IMR-90 (cell line): ENCODE measurements around the gene IGSF3. TPM values are rescaled to one million over a fixed set of nuclear protein-coding genes. Genes with fewer than 3 reads are reported as not detected.
"Not testable (repeated sequence)": the region's sequence is repeated elsewhere in the genome, so short reads cannot be mapped to it uniquely, and the experiment has no call there.

Source experiments
- ATAC-seq: fragments of 200-7000 bp; cut with Tn5 transposase; 2 replicates; pipeline ENCODE4 v1.9.1; 2020; ENCODE audit warnings: low read depth, mild to moderate bottlenecking, moderate library complexity
- BruUV-seq: library from RNA; stranded (reverse); fragments of 400-500 nt; replicated peaks from 2 replicates; lab custom pipeline; 2021; lab: Mats Ljungman, UMichigan
- CTCF ChIA-PET: fragments of 300-600 bp; formaldehyde crosslinking; extraction: SDS; loops from one replicate; lab custom pipeline; 2021; ENCODE audit warnings: antibody characterized with exemption; lab: Yijun Ruan, JAX
- POLR2A ChIA-PET: fragments of 300-600 bp; sonication (Branson Sonifier 250); formaldehyde crosslinking; loops from one replicate; lab custom pipeline; 2022; ENCODE audit warnings: antibody characterized with exemption; ENCODE audit not compliant: unreplicated experiment; lab: Charles Lee
- DNase-seq: peaks from one replicate; pipeline ENCODE4 v3.0.0; 2013
- H2AFZ ChIP-seq: replicated peaks from 2 replicates; pipeline ENCODE3; 2013; ENCODE audit warnings: low read length, mild to moderate bottlenecking; ENCODE audit not compliant: poor library complexity
- H2AK5ac ChIP-seq: 2 replicates; pipeline ENCODE4 v1.6.1; 2013; ENCODE audit warnings: low read depth, low read length, inconsistent platforms
- H2AK9ac ChIP-seq: replicated peaks from 2 replicates; pipeline ENCODE3; 2013; ENCODE audit warnings: mild to moderate bottlenecking, low read depth, low read length, moderate library complexity; ENCODE audit not compliant: poor library complexity
- H2BK120ac ChIP-seq: 2 replicates; pipeline ENCODE4 v1.6.1; 2013; ENCODE audit warnings: low read depth, low read length, inconsistent platforms
- H2BK15ac ChIP-seq: 3 replicates; pipeline ENCODE4 v1.6.1; 2013; ENCODE audit warnings: low read depth, low read length, inconsistent platforms
- H2BK20ac ChIP-seq: 2 replicates; pipeline ENCODE4 v1.6.1; 2013; ENCODE audit warnings: low read depth, mild to moderate bottlenecking, inconsistent platforms, low read length, moderate library complexity
- H2BK5ac ChIP-seq: 2 replicates; pipeline ENCODE4 v1.6.1; 2013; ENCODE audit warnings: mild to moderate bottlenecking, low read depth, low read length, inconsistent platforms; ENCODE audit not compliant: poor library complexity, severe bottlenecking
- H3K14ac ChIP-seq: replicated peaks from 2 replicates; pipeline ENCODE4 v1.6.1; 2013; ENCODE audit warnings: low read depth, low read length, inconsistent platforms
- H3K18ac ChIP-seq: 2 replicates; pipeline ENCODE4 v1.6.1; 2013; ENCODE audit warnings: low read depth, low read length, control low read depth
- H3K23ac ChIP-seq: 2 replicates; pipeline ENCODE4 v1.6.1; 2013; ENCODE audit warnings: low read depth, low read length, inconsistent platforms
- H3K27ac ChIP-seq: 2 replicates; pipeline ENCODE4 v1.5.1; 2013; ENCODE audit warnings: mild to moderate bottlenecking, control low read depth, low read length; ENCODE audit not compliant: insufficient read depth
- H3K27me3 ChIP-seq: 2 replicates; pipeline ENCODE4 v1.6.1; 2013; ENCODE audit warnings: low read length; ENCODE audit not compliant: control insufficient read depth, insufficient read depth
- H3K36me3 ChIP-seq: 2 replicates; pipeline ENCODE4 v1.6.1; 2013; ENCODE audit warnings: low read length, mixed read lengths; ENCODE audit not compliant: control insufficient read depth, insufficient read depth
- H3K4ac ChIP-seq: 2 replicates; pipeline ENCODE4 v1.6.1; 2013; ENCODE audit warnings: low read depth, low read length, inconsistent platforms
- H3K4me1 ChIP-seq: 2 replicates; pipeline ENCODE4 v1.6.1; 2013; ENCODE audit warnings: low read length, mixed read lengths; ENCODE audit not compliant: control insufficient read depth, insufficient read depth
- H3K4me2 ChIP-seq: 2 replicates; pipeline ENCODE4 v1.6.1; 2013; ENCODE audit warnings: low read depth, mild to moderate bottlenecking, control low read depth, low read length, moderate library complexity
- H3K4me3 ChIP-seq: 2 replicates; pipeline ENCODE4 v1.5.1; 2013; ENCODE audit warnings: low read depth, mild to moderate bottlenecking, control low read depth, low read length, moderate library complexity; ENCODE audit not compliant: insufficient read depth
- H3K56ac ChIP-seq: 2 replicates; pipeline ENCODE4 v1.6.1; 2013; ENCODE audit warnings: low read length, inconsistent platforms; ENCODE audit not compliant: insufficient read depth; ENCODE audit errors: extremely low read depth
- H3K79me1 ChIP-seq, 2 experiments: 2 replicates each; pipeline ENCODE4 v1.6.1; 2013; ENCODE audit warnings: low read length in 2 of 2, inconsistent platforms in 1 of 2, low read depth in 1 of 2
- H3K9ac ChIP-seq: 2 replicates; pipeline ENCODE4 v1.6.1; 2013; ENCODE audit warnings: low read depth, low read length, control low read depth
- H3K9me1 ChIP-seq: 2 replicates; pipeline ENCODE4 v1.6.1; 2013; ENCODE audit warnings: low read length, inconsistent platforms; ENCODE audit not compliant: insufficient read depth
- H3K9me3 ChIP-seq: 2 replicates; pipeline ENCODE4 v1.6.1; 2013; ENCODE audit warnings: low read length; ENCODE audit not compliant: control insufficient read depth, insufficient read depth
- H4K20me1 ChIP-seq: 2 replicates; pipeline ENCODE4 v1.6.1; 2013; ENCODE audit warnings: low read length, inconsistent platforms; ENCODE audit not compliant: insufficient read depth
- H4K5ac ChIP-seq: 2 replicates; pipeline ENCODE4 v1.6.1; 2013; ENCODE audit warnings: mild to moderate bottlenecking, low read depth, low read length, control low read depth
- H4K8ac ChIP-seq, 2 experiments: 2 replicates each; pipeline ENCODE4 v1.6.1; 2013; ENCODE audit warnings: low read depth in 2 of 2, low read length in 2 of 2, control low read depth in 1 of 2, inconsistent platforms in 1 of 2
- H4K91ac ChIP-seq: 2 replicates; pipeline ENCODE4 v1.6.1; 2013; ENCODE audit warnings: low read depth, low read length, inconsistent platforms; ENCODE audit not compliant: insufficient read depth
- WGBS, 2 experiments: methylation state at CpG; one replicate each; pipeline versions ENCODE4 v1.1.5 to v1.1.7; 2013; ENCODE audit warnings: missing lambda C conversion rate in 2 of 2; ENCODE audit not compliant: insufficient read length in 1 of 2; ENCODE audit errors: extremely low coverage in 2 of 2; 5-methylcytosine and 5-hydroxymethylcytosine counted together
- dilution Hi-C: fragments of 300-500 bp; cut with HindIII; formaldehyde crosslinking; loops from one replicate; pipeline ENCODE4 v1.14.3; 2018; ENCODE audit warnings: low sequenced_read_pairs; ENCODE audit not compliant: unreplicated experiment
- in situ Hi-C: fragments of 300-500 bp; cut with MboI; formaldehyde crosslinking; loops from 3 replicates; pipeline ENCODE4 v1.14.3; 2019; ENCODE audit warnings: low sequenced_read_pairs, inconsistent platforms, mixed read lengths
- intact Hi-C: fragments of 100-400 bp; cut with micrococcal nuclease; formaldehyde crosslinking; loops from 2 replicates; pipeline ENCODE4 v1.10.0; 2022
- polyA plus RNA-seq, 3 experiments: library from polyadenylated mRNA; depleted of rRNA; stranded (reverse); fragments of >200 nt; gene quantifications; 2 replicates each; pipeline ENCODE4 v1.2.3, GENCODE V29; 2012; ENCODE audit warnings: low replicate concordance in 1 of 3
- total RNA-seq: library from RNA; depleted of rRNA; stranded (reverse); fragments of >200 nt; gene quantifications from 2 replicates; pipeline ENCODE4 v1.2.3, GENCODE V29; 2012

The IGSF3 gene
- total and polyA plus RNA-seq, 2 of the 4 experiments (the other 2 are of a cell fraction), result under 0.01 to 0.02 TPM

GRCh38 chr1:116631996-116632925 is 35.3 kb downstream of the IGSF3 start:
- H3K4me3 ChIP-seq, CTCF ChIA-PET, BruUV-seq: not testable (repeated sequence)

DNA sequence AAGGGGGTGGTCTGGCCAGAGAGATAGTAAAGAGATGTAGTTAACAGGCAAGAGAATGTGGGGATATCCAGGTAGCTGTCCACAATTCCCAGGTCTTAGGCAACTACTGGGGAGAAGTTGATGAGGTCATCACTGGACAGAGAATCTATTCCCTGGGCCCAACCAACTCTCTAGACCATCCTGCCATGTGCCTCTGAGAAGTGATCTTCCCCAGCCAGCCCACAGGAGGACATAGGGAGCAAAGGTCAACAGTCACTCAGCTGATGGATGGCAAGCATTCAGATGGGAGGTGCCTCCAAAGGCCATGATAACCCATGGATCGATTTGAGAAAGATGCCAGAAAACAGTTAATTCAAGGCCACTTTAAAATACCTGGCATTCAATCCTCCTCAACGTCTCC is 36.0 kb downstream of the IGSF3 start:
- H2BK120ac ChIP-seq, ATAC-seq, H3K9me1 ChIP-seq, H2AFZ ChIP-seq, intact Hi-C loops, H4K91ac ChIP-seq, H3K27me3 ChIP-seq, H3K18ac ChIP-seq, H2AK5ac ChIP-seq, CTCF ChIA-PET, H4K20me1 ChIP-seq, H3K4ac ChIP-seq, H3K9me3 ChIP-seq, POLR2A ChIA-PET, H3K14ac ChIP-seq, dilution Hi-C loops, H4K8ac ChIP-seq, H2BK5ac ChIP-seq, H3K23ac ChIP-seq, H3K4me3 ChIP-seq, H3K27ac ChIP-seq, H3K36me3 ChIP-seq, BruUV-seq, H2BK20ac ChIP-seq, in situ Hi-C loops, H3K9ac ChIP-seq, DNase-seq, H2BK15ac ChIP-seq, H2AK9ac ChIP-seq, H3K56ac ChIP-seq, H3K4me1 ChIP-seq, H3K4me2 ChIP-seq, H3K79me1 ChIP-seq, H4K5ac ChIP-seq: not testable (repeated sequence)
- WGBS, 2 experiments, result 20% methylated on average over 1 of the region's 2 CpGs; no CpG with 5 or more reads in 1 of the 2 experiments

More at GRCh38 chr1:116631996-116632925, 35.3 kb downstream of the IGSF3 start:
- H3K18ac ChIP-seq, H2BK120ac ChIP-seq, H3K9me1 ChIP-seq, H3K4me1 ChIP-seq, H3K27ac ChIP-seq, H3K23ac ChIP-seq, H3K4me2 ChIP-seq, DNase-seq, H3K14ac ChIP-seq, H2AK9ac ChIP-seq, H3K79me1 ChIP-seq, H3K56ac ChIP-seq, H2AFZ ChIP-seq, H2BK5ac ChIP-seq, intact Hi-C loops, H4K20me1 ChIP-seq, H4K5ac ChIP-seq, H2AK5ac ChIP-seq, H3K4ac ChIP-seq, H4K91ac ChIP-seq, H2BK15ac ChIP-seq, H2BK20ac ChIP-seq, dilution Hi-C loops, H3K36me3 ChIP-seq, ATAC-seq, H4K8ac ChIP-seq, H3K9me3 ChIP-seq, H3K27me3 ChIP-seq, in situ Hi-C loops, POLR2A ChIA-PET, H3K9ac ChIP-seq: not testable (repeated sequence)
- WGBS, 2 experiments, result 67% methylated on average over 1 of the region's 10 CpGs; no CpG with 5 or more reads in 1 of the 2 experiments
